GM21619 (cell line): Measurements from ENCODE around the gene TNFAIP8.
A peak's percentile ranks its signal among the peaks of the same experiment; 100 is the strongest.

Source experiments
- ATAC-seq: cut with Tn5 transposase; IDR thresholded peaks from one replicate; pipeline ENCODE4 v1.9.1; 2021; ENCODE audit not compliant: unreplicated experiment

The TNFAIP8 gene

DNA sequence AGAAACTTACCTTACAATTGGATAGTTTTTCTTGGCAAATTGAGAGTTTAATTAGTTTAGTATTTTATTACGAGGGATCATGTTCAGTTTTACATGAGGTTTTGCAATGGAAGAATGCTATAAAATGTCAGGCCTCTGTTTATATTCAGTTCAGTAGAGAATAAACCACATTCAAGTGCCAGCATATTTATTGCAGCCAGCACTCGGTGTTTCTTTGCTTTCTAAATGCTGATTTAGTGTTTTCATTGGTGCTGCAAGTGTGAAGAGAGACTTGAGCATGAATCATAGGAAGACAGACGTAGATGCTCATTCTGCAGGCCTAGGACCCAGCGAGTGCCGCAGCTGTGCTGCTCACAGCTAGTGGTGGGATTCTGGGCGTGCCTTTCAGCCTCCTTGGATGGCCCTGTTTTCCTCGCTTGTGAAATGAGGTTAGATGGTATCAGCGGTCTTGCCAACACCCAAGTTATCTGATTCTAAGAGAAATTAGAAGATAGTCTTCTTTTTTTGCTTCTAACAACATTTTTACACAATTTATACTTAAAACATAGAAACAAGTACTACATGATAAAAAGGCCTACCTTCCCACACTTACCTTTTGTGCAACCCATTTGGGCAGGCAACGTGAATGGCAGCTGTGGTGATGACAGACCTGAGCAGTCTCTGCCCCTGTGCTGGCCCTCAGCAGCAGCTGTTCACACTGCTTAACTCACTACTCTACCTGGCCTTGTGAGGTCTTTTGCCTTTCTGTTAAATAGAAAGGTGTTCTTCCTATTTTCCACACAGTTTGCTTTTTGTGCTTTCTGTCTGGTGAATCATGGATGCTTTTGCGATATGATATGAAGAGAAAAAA lies 26.8 kb upstream of the TNFAIP8 start:
- ATAC-seq: no peak

DNA sequence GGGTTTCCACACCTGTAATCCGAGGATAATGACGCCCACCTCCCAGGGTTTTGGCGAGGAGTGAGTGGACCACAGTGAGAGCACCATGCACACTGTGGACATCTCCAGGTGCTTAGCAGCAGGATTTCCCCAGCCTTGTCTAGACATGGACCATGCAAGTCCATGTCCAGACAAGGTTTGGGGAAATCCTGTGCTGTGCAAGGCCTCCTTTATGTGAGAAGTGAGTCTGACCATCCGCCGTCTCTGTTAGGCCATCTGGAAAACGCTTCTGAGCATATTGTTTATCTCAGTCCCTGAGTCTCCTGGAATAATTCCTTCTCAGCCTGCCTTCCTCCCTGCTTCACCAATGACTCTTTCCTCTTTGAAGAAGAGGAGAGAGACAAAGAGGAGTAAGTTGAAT lies 26.2 kb upstream of the TNFAIP8 start:
- ATAC-seq: no peak

DNA sequence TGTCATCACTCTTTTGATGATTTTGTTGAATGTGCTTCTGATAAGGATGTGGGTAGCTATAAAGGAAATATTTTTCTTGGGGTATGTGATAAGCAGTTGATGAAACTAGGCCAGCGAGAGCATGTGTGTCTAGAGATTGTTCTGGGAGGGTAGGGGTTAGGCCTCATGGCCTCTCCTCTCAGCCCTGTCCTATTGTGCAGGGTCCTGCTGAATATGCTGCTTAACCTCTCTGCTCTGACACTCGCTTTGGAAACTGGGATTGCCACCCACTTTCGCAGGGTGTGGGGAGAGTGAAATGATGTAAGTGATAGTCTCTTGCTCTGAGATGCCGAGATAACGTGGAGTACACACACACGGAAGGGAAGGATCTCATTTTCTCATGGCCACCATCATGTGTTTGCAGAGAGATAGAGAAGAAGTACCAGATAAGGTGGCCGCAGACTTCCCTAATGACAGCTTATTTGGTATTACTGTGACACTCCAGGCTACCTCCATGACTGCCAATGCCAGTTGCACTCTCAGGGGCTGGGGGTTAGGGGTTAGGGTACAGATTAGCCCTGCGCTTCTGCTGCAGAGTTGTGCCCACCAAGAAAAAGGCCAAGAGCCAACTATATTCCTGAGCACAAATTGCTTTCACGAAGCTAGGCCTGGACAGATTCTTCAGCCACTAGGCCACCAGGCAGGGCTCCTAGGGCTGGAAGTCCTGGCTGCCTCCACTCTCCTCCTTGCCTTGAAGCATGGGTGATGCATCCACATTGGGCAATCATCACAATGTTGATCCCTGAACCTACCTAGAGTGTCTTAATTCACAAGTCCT lies 25.2 kb upstream of the TNFAIP8 start:
- no peak for ATAC-seq

DNA sequence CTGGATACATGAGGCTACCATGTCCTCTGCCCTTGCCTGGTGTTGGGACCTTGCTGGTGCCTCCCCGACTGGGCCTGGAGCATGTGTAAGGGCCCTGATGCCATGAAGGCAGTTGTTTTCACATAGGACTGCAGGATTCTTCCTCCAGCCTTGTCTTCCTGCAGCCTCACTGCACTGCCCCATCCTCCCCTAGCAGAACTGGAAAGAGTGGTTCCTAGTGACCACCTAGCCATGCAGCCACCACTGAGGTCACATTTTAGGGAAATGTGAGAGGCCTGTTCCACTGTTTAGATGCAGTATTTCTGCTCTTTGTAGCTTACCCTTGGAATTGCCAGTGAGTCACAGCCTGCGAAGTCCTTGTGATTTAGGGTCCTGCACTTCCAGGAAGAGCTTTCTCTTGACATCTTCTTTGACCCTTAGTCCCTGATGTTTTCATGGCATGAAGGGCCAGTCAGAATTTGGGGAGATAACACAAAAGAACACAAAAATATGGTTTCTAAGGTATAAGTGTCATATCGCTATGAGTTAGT lies 24.2 kb upstream of the TNFAIP8 start:
- no peak for ATAC-seq

DNA sequence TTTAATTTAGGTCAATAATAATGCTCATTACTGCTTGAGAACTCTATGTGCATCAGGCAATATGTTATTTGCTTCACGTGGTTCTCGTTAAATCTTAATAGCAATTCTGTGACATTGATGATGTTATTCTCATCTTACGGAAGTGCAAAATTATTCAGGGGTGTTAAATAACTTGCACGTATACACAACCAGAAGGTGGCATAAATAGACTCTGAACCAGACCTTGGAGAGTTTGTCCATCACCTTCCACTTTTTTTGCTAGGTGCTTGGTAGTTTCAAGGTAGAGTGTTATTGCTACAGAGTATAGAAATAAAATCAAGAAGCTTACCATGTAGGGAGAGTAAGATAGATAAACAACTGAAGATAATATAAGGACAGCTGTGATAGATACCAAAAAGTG lies 23.6 kb upstream of the TNFAIP8 start:
- ATAC-seq: no peak

DNA sequence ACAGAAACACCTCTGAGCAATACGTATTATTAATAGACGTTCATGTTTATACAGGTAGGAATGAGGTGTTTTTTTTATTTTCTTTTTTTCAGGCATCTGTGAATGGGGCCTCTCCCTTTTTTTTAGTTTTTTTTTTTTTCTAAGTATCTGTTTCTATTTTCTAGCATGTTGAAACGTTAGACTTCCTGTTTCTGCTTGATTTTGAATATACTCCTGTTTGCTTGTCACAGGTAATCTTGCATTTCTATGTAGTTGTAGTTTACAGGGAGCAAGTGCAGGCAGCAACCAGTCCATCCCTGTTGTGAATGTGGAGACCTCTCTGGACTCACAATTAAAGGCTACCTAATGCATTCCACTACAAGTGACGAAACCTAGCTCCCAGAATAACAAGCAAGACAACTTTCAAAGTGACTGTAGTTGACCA lies 22.8 kb upstream of the TNFAIP8 start:
- ATAC-seq: peak; percentile 31

DNA sequence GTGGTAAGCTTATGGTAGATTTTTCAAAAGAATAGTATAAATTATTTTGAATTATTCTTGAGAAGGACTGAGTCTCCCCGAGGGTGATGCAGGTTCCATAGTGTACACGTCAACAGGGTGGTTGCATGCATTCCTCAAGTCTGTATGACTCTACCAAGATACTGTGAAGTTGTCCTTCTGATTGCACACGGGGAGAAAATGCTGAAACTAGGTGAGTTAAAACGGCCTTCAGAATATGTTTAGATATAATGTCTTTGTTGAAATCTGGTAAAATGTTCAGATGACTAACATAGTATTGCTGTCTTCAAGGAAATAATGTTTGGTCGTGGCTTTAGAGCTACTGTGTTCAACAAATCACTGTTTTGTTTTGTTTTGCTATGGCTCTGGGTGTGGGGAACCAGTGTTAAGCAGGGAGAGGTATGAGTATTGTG lies 22.4 kb upstream of the TNFAIP8 start:
- peak; percentile 9 for ATAC-seq

DNA sequence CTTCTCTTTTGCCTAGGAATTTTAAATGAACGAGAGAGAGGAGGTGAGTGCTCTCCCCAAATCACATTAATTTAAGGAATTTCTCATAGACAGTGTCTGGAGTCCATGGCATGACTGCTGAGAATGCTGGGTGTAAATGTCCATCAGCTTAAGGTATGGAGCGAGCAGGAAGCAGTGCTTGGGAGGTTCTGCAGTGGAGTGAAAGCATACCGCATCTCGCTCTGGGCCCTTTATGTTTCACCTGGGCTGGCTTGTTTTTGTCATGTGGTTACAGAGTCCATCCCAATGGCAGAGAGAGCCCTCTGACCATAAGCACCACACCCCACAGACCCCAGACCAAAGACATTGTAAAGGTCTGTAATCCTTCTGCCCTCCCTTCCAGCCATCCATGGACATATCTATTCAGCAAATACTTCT lies 20.6 kb upstream of the TNFAIP8 start:
- ATAC-seq: no peak

DNA sequence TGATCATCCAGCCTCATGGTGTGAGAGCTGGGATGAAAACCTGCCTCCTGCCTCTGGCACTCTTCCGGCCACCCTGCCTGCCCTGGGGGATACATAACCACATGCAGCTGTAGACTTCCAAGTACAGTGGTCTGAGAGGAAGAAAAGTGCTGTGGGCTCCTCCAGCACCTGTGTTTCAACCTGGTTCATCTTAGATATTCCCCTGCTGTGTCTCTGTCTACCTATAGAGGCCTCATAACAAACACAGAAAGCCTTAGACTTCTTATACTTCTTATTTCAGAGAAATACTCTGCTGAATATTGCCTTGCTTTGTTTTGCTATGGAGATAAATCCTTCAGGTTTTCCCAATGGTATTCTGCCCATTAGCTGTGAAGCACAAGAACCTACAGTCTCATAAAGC lies 19.6 kb upstream of the TNFAIP8 start:
- no peak for ATAC-seq

DNA sequence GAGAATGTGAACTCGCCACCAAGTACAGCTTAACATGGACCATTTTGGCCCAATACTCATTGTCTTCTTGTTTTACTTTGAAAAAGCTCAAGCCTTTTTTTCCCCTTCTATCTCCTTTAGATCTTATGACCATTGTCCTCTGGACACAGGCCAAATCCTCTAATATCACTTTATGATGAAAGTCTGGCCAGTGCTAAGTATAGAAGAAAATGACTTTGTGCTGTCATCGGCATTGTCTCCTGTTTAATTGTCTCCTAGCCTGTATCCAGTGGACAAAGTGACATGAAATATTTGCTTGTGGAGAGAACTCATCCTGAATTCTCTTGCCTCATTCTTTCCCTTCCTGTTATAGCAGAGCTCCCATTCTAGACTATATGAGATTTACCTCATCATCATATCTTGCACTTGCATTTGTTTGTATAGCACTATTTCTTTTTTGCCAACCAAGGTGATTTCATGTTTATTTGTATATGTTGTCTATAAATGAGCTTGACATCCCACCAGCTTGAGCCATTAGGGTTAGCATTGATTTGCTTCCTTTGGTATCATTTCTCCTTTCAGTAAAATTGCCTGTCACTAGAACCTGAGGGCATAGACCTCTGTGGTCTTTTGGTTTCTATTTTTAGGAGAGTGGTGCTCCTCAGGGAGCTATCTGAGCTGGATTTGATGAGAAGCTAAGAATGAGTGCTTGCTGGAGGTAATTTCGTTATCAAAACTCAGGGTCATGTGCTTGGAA lies 18.8 kb upstream of the TNFAIP8 start:
- no peak for ATAC-seq

DNA sequence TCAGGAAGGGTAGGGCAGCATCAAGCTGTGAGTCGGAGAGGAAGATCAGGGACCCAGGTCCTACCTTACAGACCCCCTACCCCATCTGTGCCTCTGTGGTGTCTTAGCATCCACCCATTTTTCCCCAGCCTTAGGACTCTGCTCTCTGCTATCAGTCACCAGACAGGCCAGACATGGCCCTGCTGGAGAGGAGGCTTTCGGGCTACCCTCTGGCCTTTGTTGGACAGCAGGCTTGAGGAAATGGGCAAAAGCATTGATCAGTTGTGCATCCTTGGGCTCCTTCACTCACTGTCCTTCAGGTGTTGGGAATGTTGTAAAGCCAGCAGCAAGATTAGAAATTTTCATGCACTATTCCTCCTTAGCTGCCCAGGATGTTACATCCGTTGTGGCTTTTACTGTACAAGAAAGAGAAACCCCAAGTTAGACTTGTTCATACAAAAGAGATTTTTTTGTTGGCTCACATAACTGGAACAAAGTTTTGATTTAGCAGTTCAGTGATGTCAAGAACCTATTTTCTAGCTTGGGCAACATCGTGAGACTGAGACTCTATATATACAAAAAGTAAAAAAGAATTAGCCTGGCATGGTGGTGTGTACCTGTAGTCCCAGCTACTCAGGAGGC lies 17.4 kb upstream of the TNFAIP8 start:
- no peak for ATAC-seq

DNA sequence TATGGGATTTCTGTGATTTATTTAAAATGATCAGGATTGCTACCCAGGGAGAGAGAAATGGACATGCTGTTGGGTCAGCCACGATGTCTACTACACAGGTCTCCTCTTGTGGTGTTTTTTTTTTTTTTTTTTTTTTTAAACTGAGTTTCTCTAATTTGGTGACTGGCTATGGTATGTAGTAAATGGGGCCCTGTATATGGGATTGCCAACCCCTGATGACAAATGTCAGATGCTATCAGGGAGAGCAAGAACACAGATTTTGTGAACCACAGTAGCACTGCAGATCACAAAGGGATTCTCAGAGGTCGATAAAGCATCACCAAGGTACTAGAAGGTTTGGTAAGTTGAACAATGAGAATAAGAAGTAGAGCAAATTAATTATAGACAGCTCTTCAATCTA lies 16.5 kb upstream of the TNFAIP8 start:
- no peak for ATAC-seq

DNA sequence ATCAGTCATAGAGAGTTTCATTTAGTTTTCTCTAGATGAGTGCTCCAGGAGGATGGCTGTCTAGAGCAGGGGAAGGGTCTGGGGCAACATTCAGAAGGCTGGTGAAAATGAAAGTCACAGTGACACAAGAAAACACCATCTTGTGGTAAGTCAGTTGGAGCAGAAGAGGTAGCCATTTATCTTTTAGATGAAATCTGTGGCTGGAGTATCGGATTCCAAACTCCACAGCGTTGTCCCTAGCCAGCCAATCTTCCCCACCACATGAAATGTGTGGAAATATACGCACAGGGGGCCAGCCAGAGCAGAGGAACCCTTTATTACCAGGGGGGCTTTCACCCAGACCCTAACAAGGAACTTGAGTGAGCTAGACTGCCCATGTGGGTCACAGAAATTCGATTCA lies 15.9 kb upstream of the TNFAIP8 start:
- no peak for ATAC-seq

DNA sequence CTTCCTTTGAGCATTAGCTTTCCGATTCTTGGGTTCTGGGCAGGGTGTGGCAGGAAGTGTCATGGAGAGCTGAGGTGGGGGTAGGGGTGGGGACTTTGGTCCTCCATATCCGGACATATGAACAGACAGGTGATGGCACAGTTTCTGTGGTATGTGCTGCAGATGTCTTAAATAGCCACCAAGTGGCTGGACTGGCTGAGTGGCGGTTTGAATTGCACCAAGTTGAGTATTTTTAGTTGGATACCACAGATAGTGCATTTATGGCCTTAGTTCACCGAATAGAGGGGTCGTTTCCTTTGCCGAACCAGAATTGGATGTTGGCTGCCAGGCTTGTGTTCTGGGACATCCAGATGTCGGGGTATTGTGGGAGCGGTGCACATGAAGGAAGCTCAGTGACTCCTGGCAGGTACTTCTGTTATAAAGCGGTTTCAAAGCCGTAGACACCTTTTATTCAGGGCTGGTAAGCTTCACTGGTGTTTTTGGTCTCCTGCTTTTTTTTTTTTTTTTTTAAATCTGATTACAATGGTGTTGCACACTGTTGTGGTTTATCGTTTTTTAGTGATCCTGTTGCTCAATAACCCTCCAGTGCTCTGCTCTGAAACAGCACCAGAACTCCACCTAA lies 15.1 kb upstream of the TNFAIP8 start:
- peak; percentile 61 for ATAC-seq

DNA sequence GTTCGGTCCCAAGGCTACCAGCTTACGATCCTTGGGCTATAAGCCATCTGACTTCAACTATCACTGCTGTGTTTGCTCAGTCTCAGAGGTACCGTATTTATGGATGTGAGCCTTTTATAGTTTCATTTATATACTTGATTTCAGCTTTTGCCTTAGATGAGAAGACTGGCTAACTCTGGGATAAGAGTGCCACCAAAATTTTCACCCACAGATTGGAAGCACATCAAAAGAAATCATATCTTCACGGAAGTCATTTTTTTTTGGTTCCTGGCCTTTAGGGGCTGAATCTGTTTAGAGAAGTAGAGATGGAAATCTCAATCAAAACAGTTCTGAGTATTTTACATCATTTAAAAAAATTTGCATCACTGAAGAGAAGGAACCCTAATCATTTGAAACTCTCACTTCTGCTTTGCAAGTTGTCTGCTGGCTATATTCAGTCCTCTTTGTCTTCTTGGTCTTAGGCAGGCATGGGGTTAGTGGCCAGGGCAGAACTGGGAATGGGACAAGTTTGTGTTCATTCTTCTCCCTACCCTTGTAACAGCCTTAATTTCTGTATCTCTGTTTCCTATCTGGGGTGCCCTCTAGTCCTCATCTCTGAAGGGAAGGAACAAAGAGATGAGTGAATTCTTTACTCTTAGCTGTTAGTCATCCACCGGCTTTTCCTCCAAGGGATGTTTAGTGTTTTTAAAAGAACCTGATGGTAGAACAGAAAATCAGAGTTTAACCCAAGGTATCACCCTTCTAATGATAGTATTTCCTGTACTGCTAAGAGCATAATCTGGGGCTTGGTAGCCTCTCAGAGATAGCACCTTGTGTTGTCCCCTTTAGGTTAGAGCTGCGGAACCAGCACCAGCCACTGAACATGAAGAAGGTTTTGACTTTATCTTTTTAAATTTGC lies 14.1 kb upstream of the TNFAIP8 start:
- ATAC-seq: peak; percentile 45

DNA sequence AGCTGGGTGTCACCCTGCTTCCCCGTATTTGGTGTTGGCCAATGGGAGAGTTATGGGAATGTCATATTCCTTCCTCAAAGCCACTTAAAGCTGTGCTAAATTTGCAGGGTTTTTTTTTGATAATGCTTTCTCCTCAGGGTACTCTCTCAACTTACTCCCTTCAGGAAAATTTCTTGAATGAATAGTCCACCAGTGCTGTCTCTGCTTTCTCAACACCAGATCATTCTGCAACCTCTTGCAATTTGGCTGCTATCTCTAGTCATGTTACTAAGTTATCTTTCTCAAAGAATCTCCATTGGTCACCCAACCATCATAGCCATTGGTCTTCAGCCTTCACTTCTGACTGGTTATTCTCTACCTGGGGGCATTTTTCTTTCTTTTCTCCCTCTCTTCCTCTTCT lies 13.4 kb upstream of the TNFAIP8 start:
- ATAC-seq: no peak

DNA sequence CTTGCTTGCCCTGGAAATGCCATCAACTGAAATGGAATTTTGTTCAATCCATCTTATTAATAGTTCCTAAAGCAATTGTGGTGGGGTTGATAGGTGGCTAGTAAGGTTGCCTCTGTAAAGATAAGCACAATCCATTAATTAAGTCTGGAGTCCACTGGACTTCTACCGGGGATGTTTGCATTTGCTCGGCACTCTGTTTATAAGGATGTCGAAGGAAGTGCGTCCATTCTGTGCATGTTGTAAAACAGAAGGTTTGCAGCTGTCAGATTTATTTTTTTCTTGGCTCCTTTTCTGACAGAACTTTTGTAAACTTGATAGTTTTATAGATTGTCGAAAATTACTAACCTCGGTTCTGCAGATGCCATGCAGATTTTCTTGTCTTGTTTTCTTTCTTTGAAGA lies 12.8 kb upstream of the TNFAIP8 start:
- no peak for ATAC-seq

DNA sequence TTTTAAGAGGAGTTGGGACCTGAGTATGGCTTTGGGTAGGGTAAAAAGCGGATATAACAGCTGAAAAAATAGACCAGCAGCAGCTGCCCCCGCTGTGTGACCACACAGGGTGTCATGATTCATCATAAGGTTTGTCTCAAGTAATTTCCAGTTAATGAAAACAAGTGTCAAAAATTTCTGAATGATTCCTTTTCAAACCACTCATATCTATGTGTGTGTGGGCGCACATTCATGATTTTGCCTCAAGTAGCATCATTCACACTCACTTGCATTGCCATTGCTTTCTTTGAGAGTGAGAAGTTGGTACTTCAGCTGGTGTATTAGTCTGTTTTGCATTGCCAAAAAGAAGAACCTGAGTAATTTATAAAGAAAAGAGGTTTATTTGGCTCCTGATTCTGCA lies 12.1 kb upstream of the TNFAIP8 start:
- ATAC-seq: peak; percentile 20

DNA sequence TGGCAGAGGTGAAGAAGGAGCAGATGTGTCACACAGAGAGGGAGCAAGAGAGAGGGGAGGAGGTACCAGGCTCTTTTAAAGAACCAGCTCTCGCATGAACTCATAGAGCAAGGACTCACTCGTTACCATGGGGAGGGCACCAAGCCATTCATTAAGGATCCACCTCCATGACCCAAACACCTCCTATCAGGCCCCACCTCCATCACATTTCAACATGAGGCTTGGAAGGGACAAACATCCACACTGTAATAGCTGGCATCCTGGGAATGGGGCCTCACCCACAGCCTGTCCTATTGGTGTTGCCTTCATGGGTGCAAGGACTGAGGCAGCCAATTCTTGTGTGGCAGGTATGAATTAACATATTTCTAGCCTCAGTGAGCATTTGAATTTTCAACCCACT lies 11.6 kb upstream of the TNFAIP8 start:
- ATAC-seq: no peak
